ENCODE results near the gene GAK.

DNA sequence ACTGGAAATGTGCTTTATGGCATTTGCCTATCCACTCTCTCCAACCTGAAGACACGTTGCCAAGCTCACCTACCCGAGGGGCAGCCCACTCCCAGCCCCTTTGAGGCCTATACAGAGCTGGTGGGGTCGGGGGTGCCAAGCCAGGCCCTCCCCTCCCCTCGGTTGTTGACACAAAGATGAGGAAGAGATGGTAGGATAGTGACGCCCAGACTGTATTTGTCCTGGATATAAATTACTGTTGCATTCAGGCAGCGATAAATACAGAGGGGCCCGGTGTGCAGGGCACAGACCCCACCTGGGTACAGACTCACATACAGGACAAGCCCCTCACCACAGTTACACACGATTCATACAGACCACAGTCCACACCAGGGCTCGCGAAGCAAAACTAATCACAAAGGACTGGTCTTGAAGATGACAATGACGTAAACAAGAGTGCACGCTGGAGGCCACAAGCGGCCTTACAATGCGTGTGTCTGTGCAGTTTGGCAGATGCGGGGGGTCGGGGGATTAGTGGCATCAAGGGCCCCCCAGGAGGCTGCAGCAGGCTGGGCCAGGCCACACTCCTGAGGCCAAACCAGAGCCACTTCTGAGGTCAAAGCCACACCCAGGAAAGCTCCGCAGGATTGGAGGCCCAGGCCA is 26.7 kb upstream of the GAK start:
- TF ChIP-seq CTCF (IDR thresholded peaks at IDR 0.05) (no peak), POLR2A (IDR thresholded peaks at IDR 0.05) (no peak)

Measured in right lobe of liver (tissue), 4 donors.